Liver (tissue), 9 donors: ENCODE results near the gene ZNF639. TPM values are rescaled to one million over a fixed set of nuclear protein-coding genes. Genes with fewer than 3 reads are reported as not detected.

Experiments
- DNase-seq: peaks from one replicate; pipeline ENCODE4 v3.0.0-alpha.2; 2017; ENCODE audit warnings: low spot score
- H3K27ac ChIP-seq, 2 donors: one replicate each; pipeline ENCODE4 v1.7.0; 2013; ENCODE audit warnings: inconsistent platforms in 2 of 2, low read length in 2 of 2, control low read depth in 1 of 2, low read depth in 1 of 2, mild to moderate bottlenecking in 1 of 2
- H3K27me3 ChIP-seq, 4 donors: one replicate each; pipeline versions ENCODE4 v1.6.1 to v1.7.0; 2013; ENCODE audit warnings: low read length in 3 of 4, inconsistent platforms in 1 of 4, mild to moderate bottlenecking in 1 of 4, moderate library complexity in 1 of 4; ENCODE audit not compliant: control insufficient read depth in 4 of 4, insufficient read depth in 4 of 4
- H3K36me3 ChIP-seq, 4 donors: one replicate each; pipeline versions ENCODE4 v1.6.1 to v1.7.0; 2013; ENCODE audit warnings: low read length in 3 of 4, mild to moderate bottlenecking in 3 of 4, low read depth in 1 of 4, moderate library complexity in 1 of 4; ENCODE audit not compliant: control insufficient read depth in 4 of 4, insufficient read depth in 3 of 4
- H3K4me1 ChIP-seq, 4 donors: one replicate each; pipeline versions ENCODE4 v1.6.1 to v1.7.0; 2013; ENCODE audit warnings: low read length in 3 of 4, mild to moderate bottlenecking in 3 of 4, moderate library complexity in 1 of 4; ENCODE audit not compliant: control insufficient read depth in 4 of 4, insufficient read depth in 4 of 4
- H3K4me3 ChIP-seq, 3 donors: one replicate each; pipeline versions ENCODE4 v1.6.1 to v1.7.0; 2013; ENCODE audit warnings: low read length in 3 of 3, control low read depth in 1 of 3, low read depth in 1 of 3, mild to moderate bottlenecking in 1 of 3
- H3K9ac ChIP-seq, 2 donors: one replicate each; pipeline ENCODE4 v1.7.0; 2013; ENCODE audit warnings: low read length in 2 of 2, mild to moderate bottlenecking in 2 of 2, moderate library complexity in 2 of 2, control low read depth in 1 of 2, low read depth in 1 of 2
- H3K9me3 ChIP-seq, 4 donors: one replicate each; pipeline versions ENCODE4 v1.6.1 to v1.7.0; 2013; ENCODE audit warnings: low read length in 3 of 4; ENCODE audit not compliant: control insufficient read depth in 4 of 4
- FOXA1 ChIP-seq: IDR thresholded peaks from 2 replicates; pipeline ENCODE4 v1.6.1; 2016; ENCODE audit warnings: antibody characterized with exemption
- HNF4A ChIP-seq, 2 donors: conservative IDR thresholded peaks; 2 replicates each; pipeline ENCODE4 v1.6.1; 2016; ENCODE audit warnings: antibody characterized with exemption in 2 of 2, mild to moderate bottlenecking in 2 of 2
- HNF4G ChIP-seq: IDR thresholded peaks from 2 replicates; pipeline ENCODE4 v1.6.1; 2016; ENCODE audit warnings: antibody characterized with exemption
- RAD21 ChIP-seq, 2 donors: IDR thresholded peaks; 2 replicates each; pipeline ENCODE4 v1.6.1; 2016; ENCODE audit warnings: antibody characterized with exemption in 2 of 2, mild to moderate bottlenecking in 2 of 2
- TAF1 ChIP-seq: conservative IDR thresholded peaks from 2 replicates; pipeline ENCODE4 v1.6.1; 2016; ENCODE audit warnings: antibody characterized with exemption, mild to moderate bottlenecking
- YY1 ChIP-seq: IDR thresholded peaks from 2 replicates; pipeline ENCODE4 v1.6.1; 2016; ENCODE audit warnings: antibody characterized with exemption, mild to moderate bottlenecking
- WGBS: extraction: QIAGEN DNeasy Blood & Tissue Kit; methylation state at CpG from one replicate; pipeline ENCODE4 v1.1.7; 2013; 5-methylcytosine and 5-hydroxymethylcytosine counted together
- polyA plus RNA-seq, 2 donors: library from polyadenylated mRNA; stranded (reverse) in 1 of 2; unstranded in 1 of 2; fragments of 200-250 nt in 1 of 2; fragments of >200 nt in 1 of 2; fragmentation: Nextera tagmentation in 1 of 2; extraction: Ambion mirVana in 1 of 2; gene quantifications; one replicate each; pipeline versions ENCODE4 v1.2.1 to v1.2.3, GENCODE V29; 2013 to 2015
- total RNA-seq, 2 donors: library from RNA; depleted of rRNA; stranded (reverse); fragments of >200 nt; gene quantifications; one replicate each; pipeline ENCODE4 v1.2.3, GENCODE V29; 2014
- TF ChIP-seq, protein P1 (sequence below): IDR thresholded peaks from 2 replicates; pipeline ENCODE4 v1.6.1; 2016; ENCODE audit warnings: antibody characterized with exemption
- TF ChIP-seq, protein P2 (sequence below): IDR thresholded peaks from 2 replicates; pipeline ENCODE4 v1.6.1; 2016; ENCODE audit warnings: antibody characterized with exemption
- TF ChIP-seq, protein P3 (sequence below): IDR thresholded peaks from 2 replicates; pipeline ENCODE4 v1.6.1; 2016; ENCODE audit warnings: antibody characterized with exemption
- TF ChIP-seq, protein P4 (sequence below): IDR thresholded peaks from 2 replicates; pipeline ENCODE4 v1.6.1; 2016; ENCODE audit warnings: antibody characterized with exemption, mild to moderate bottlenecking
- TF ChIP-seq, protein P5 (sequence below): fragments of 150-350 bp; IDR thresholded peaks from 2 replicates; pipeline ENCODE4 v1.5.1; 2017; ENCODE audit warnings: improper control_type of control experiment, low read depth, low read length; ENCODE audit not compliant: missing input control
- donor health status: healthy.
- donor health status: healthy.
- donor health status: healthy.
- donor health status: healthy.
- donor health status: healthy.

ZNF639 gene
- total and polyA plus RNA-seq, 4 donors: 8.7 to 23.4 (median 16.3) TPM

DNA sequence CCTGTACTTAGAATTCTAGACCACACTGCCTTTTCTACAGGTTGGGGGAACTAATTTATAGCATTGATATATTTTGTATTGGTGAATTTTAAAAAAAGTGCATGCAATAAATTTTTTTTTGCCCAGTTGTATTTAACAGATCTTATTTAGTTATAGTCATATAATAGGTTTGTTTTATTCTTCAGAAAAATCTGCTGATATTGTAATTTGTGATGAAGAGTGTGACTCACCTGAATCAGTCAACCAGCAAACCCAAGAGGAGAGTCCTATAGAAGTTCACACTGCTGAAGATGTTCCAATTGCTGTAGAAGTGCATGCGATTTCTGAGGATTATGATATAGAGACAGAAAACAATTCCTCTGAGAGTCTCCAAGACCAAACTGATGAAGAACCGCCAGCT is 10.3 kb downstream of the ZNF639 start (continued):
- TF ChIP-seq, protein P1, sequence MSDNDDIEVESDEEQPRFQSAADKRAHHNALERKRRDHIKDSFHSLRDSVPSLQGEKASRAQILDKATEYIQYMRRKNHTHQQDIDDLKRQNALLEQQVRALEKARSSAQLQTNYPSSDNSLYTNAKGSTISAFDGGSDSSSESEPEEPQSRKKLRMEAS: no peak
- TF ChIP-seq HNF4G (no peak), YY1 (no peak), FOXA1 (no peak), RAD21 (IDR thresholded peaks at IDR 0.05) (no peak)
- TF ChIP-seq, protein P2, sequence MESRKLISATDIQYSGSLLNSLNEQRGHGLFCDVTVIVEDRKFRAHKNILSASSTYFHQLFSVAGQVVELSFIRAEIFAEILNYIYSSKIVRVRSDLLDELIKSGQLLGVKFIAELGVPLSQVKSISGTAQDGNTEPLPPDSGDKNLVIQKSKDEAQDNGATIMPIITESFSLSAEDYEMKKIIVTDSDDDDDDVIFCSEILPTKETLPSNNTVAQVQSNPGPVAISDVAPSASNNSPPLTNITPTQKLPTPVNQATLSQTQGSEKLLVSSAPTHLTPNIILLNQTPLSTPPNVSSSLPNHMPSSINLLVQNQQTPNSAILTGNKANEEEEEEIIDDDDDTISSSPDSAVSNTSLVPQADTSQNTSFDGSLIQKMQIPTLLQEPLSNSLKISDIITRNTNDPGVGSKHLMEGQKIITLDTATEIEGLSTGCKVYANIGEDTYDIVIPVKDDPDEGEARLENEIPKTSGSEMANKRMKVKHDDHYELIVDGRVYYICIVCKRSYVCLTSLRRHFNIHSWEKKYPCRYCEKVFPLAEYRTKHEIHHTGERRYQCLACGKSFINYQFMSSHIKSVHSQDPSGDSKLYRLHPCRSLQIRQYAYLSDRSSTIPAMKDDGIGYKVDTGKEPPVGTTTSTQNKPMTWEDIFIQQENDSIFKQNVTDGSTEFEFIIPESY: no peak
- TF ChIP-seq, protein P3, sequence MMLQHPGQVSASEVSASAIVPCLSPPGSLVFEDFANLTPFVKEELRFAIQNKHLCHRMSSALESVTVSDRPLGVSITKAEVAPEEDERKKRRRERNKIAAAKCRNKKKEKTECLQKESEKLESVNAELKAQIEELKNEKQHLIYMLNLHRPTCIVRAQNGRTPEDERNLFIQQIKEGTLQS: no peak

DNA sequence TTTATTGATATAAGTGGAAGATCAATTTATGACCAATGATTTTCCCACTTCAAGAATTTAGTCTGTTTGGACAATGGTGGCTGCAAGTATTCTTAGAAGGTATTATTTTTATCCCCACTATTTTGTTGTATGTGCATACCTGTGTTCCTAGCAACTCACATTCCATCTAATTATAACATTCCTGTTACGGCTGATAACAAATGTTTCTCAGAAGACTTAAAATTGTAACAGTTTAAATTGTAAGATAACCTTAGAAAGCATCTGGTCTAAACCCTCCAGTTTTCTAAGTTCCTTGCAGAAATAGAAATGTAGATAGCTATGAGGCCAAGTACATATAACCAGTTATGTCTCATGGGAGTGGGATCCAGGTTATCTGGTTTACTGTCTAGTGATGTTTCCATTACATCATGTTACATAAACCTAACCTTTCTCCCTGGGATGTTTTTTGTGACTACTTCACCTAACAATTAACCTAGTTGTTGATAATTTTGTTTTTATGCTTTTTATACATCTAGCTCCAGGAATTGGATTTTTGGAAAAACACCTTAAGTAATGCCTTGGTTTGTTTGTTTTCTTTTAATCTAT is 13.6 kb downstream of the ZNF639 start:
- Histone ChIP-seq H3K27me3 (no peaks in the 10 kb centered on the region), H3K4me3 (no peak overlapping the region), H3K9me3 (no peaks in the 10 kb centered on the region), H3K27ac (no peak overlapping the region), H3K36me3 (peaks cover 6 to 42% (median 27%) of the 10 kb centered on the region in 4 donors), H3K4me1 (no peaks in the 10 kb centered on the region), H3K9ac (no peak overlapping the region)
- 52% methylated on average over 1 of the region's 1 CpG for WGBS
- TF ChIP-seq HNF4G (no peak), FOXA1 (no peak), TAF1 (no peak), HNF4A (conservative IDR thresholded peaks at IDR 0.05) (no peak), RAD21 (IDR thresholded peaks at IDR 0.05) (no peak)
- TF ChIP-seq, protein P4, sequence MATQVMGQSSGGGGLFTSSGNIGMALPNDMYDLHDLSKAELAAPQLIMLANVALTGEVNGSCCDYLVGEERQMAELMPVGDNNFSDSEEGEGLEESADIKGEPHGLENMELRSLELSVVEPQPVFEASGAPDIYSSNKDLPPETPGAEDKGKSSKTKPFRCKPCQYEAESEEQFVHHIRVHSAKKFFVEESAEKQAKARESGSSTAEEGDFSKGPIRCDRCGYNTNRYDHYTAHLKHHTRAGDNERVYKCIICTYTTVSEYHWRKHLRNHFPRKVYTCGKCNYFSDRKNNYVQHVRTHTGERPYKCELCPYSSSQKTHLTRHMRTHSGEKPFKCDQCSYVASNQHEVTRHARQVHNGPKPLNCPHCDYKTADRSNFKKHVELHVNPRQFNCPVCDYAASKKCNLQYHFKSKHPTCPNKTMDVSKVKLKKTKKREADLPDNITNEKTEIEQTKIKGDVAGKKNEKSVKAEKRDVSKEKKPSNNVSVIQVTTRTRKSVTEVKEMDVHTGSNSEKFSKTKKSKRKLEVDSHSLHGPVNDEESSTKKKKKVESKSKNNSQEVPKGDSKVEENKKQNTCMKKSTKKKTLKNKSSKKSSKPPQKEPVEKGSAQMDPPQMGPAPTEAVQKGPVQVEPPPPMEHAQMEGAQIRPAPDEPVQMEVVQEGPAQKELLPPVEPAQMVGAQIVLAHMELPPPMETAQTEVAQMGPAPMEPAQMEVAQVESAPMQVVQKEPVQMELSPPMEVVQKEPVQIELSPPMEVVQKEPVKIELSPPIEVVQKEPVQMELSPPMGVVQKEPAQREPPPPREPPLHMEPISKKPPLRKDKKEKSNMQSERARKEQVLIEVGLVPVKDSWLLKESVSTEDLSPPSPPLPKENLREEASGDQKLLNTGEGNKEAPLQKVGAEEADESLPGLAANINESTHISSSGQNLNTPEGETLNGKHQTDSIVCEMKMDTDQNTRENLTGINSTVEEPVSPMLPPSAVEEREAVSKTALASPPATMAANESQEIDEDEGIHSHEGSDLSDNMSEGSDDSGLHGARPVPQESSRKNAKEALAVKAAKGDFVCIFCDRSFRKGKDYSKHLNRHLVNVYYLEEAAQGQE: no peak
- TF ChIP-seq, protein P1: no peak
- TF ChIP-seq, protein P5, sequence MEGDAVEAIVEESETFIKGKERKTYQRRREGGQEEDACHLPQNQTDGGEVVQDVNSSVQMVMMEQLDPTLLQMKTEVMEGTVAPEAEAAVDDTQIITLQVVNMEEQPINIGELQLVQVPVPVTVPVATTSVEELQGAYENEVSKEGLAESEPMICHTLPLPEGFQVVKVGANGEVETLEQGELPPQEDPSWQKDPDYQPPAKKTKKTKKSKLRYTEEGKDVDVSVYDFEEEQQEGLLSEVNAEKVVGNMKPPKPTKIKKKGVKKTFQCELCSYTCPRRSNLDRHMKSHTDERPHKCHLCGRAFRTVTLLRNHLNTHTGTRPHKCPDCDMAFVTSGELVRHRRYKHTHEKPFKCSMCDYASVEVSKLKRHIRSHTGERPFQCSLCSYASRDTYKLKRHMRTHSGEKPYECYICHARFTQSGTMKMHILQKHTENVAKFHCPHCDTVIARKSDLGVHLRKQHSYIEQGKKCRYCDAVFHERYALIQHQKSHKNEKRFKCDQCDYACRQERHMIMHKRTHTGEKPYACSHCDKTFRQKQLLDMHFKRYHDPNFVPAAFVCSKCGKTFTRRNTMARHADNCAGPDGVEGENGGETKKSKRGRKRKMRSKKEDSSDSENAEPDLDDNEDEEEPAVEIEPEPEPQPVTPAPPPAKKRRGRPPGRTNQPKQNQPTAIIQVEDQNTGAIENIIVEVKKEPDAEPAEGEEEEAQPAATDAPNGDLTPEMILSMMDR: no peak
- DNase-seq: no peak
